HG03135 (cell line): ENCODE results near the gene BMPER.

Source experiments
- ATAC-seq: cut with Tn5 transposase; IDR thresholded peaks from one replicate; pipeline ENCODE4 v1.9.1; 2021; ENCODE audit warnings: mild to moderate bottlenecking, moderate library complexity; ENCODE audit not compliant: unreplicated experiment

The BMPER gene

GRCh38 chr7:34016876-34017275 is 111.5 kb downstream of the BMPER start:
- no peak for ATAC-seq

- ATAC-seq = no peak
Observed at GRCh38 chr7:34019301-34019790, 114.0 kb downstream of the BMPER start.

- ATAC-seq = no peak
Observed at GRCh38 chr7:34022626-34023025, 117.3 kb downstream of the BMPER start.

GRCh38 chr7:34025600-34025999 is 120.3 kb downstream of the BMPER start:
- no peak for ATAC-seq

- ATAC-seq = no peak
Observed at GRCh38 chr7:34026481-34027190, 121.3 kb downstream of the BMPER start.

- ATAC-seq = no peak
Observed at GRCh38 chr7:34031156-34031555, 125.8 kb downstream of the BMPER start.

- no peak for ATAC-seq
Observed at GRCh38 chr7:34034728-34035127, 129.4 kb downstream of the BMPER start.

- ATAC-seq = no peak
Observed at GRCh38 chr7:34036051-34036920, 130.9 kb downstream of the BMPER start.

- no peak for ATAC-seq
Observed at GRCh38 chr7:34036972-34037792, 131.8 kb downstream of the BMPER start.

- no peak for ATAC-seq
Observed at GRCh38 chr7:34038816-34039470, 133.6 kb downstream of the BMPER start.

GRCh38 chr7:34041707-34042106 is 136.4 kb downstream of the BMPER start:
- ATAC-seq = no peak

GRCh38 chr7:34042406-34042805 is 137.1 kb downstream of the BMPER start:
- no peak for ATAC-seq

- ATAC-seq = no peak
Observed at GRCh38 chr7:34043461-34044305, 138.3 kb downstream of the BMPER start.

GRCh38 chr7:34044306-34044643 is 138.9 kb downstream of the BMPER start:
- no peak for ATAC-seq

GRCh38 chr7:34044734-34045353 is 139.5 kb downstream of the BMPER start:
- no peak for ATAC-seq

- ATAC-seq = no peak
Observed at GRCh38 chr7:34048445-34048844, 143.1 kb downstream of the BMPER start.

GRCh38 chr7:34054075-34054474 is 148.7 kb downstream of the BMPER start:
- ATAC-seq = no peak

GRCh38 chr7:34057136-34057535 is 151.8 kb downstream of the BMPER start:
- ATAC-seq = no peak

- no peak for ATAC-seq
Observed at GRCh38 chr7:34057956-34058355, 152.6 kb downstream of the BMPER start.

- ATAC-seq = no peak
Observed at GRCh38 chr7:34058801-34059135, 153.4 kb downstream of the BMPER start.
